ENCODE results near the gene LACC1.

DNA sequence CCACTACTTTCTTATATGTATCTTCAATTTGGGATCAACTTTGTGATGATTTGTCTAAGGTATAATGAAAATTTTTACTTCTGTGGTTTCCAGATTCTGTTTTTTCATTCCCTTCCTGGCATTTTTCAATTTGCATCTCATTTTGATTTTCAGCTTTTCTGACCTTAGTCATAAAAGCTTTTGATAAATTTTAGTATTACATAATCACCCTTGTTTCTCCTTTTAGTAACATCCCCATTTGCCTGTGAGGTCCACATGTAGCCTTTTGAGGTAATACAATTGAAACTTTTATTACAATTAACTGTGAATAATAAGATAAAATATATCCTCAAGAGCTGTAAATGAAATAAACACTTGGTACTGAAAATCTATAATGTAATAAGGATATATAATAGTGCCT is 31.2 kb downstream of the LACC1 start:
- TF ChIP-seq NFIC (IDR thresholded peaks at IDR 0.05) (no peak), TCF12 (IDR thresholded peaks at IDR 0.05; ENCODE audit: low read depth) (no peak), CREB1 (IDR thresholded peaks at IDR 0.05; ENCODE audit: low read depth) (no peak), RAD21 (IDR thresholded peaks at IDR 0.05; ENCODE audit: low read depth) (no peak), YY1 (IDR thresholded peaks at IDR 0.05; ENCODE audit: low read depth) (no peak), EP300 (IDR thresholded peaks at IDR 0.05; ENCODE audit: borderline replicate concordance) (no peak), ZBTB7A (IDR thresholded peaks at IDR 0.05; ENCODE audit: low read depth) (no peak), TAF1 (IDR thresholded peaks at IDR 0.05; ENCODE audit: low read depth) (no peak), FOXM1 (IDR thresholded peaks at IDR 0.05; ENCODE audit: borderline replicate concordance, low read depth) (no peak), CEBPB (IDR thresholded peaks at IDR 0.05) (no peak)
- TF ChIP-seq, protein P1, sequence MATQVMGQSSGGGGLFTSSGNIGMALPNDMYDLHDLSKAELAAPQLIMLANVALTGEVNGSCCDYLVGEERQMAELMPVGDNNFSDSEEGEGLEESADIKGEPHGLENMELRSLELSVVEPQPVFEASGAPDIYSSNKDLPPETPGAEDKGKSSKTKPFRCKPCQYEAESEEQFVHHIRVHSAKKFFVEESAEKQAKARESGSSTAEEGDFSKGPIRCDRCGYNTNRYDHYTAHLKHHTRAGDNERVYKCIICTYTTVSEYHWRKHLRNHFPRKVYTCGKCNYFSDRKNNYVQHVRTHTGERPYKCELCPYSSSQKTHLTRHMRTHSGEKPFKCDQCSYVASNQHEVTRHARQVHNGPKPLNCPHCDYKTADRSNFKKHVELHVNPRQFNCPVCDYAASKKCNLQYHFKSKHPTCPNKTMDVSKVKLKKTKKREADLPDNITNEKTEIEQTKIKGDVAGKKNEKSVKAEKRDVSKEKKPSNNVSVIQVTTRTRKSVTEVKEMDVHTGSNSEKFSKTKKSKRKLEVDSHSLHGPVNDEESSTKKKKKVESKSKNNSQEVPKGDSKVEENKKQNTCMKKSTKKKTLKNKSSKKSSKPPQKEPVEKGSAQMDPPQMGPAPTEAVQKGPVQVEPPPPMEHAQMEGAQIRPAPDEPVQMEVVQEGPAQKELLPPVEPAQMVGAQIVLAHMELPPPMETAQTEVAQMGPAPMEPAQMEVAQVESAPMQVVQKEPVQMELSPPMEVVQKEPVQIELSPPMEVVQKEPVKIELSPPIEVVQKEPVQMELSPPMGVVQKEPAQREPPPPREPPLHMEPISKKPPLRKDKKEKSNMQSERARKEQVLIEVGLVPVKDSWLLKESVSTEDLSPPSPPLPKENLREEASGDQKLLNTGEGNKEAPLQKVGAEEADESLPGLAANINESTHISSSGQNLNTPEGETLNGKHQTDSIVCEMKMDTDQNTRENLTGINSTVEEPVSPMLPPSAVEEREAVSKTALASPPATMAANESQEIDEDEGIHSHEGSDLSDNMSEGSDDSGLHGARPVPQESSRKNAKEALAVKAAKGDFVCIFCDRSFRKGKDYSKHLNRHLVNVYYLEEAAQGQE (IDR thresholded peaks at IDR 0.05; ENCODE audit: low read depth), result no peak
